Colon (tissue), 2 donors: ENCODE measurements around the gene PPCDC.

Experiments
- FAIRE-seq: peaks from 2 replicates; lab custom pipeline; 2012; peaks lifted over from hg19 to GRCh38; lab: Jason Lieb, UNC
- donor health status: control.
- donor health status: control.

Gene PPCDC

DNA sequence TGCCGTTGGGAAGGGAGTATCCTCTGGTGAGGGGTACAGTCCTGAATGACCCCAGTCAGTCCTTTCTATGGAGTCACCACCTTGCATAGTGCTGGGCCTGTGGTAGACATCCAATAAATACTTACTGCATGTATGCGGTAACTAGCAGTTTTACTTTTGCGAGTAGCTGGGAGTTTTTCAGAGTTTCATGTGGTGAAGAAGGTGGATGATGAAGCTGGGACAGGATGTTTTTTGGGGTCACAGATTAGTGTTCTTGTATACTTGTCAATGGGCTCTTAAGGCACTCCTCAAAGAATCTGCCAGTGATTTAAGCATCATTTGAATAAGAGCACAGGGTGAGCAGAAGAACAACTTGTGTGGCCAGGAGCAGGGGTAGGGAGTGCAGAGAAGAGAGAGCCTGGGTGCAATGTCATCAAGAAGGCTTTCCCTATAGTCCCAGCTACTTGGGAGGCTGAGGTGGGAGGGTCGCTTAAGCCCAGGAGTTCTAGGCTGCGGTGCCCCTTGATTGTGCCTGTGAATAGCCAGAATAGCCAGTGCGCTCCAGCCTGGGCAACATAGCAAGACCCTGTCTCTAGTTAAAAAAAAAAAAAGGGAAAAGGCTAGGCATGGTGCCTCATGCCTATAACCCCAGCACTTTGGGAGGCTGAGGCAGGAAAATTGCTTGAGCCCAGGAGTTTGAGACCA is 22.1 kb downstream of the PPCDC start:
- no peak for FAIRE-seq

DNA sequence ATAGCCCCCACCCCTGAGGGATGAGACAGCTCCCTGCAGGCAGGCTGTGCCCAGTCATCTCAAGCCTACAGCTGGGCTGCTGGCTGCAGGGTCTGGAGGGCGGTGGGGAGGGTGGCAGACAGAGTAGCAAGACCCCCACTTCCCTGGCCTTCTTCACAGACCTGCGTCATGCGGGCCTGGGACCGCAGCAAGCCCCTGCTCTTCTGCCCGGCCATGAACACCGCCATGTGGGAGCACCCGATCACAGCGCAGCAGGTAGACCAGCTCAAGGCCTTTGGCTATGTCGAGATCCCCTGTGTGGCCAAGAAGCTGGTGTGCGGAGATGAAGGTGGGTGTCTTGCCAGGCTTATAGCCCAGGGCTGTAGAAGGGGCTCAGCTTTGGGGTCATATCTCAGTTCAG is 25.0 kb downstream of the PPCDC start:
- no peak for FAIRE-seq

DNA sequence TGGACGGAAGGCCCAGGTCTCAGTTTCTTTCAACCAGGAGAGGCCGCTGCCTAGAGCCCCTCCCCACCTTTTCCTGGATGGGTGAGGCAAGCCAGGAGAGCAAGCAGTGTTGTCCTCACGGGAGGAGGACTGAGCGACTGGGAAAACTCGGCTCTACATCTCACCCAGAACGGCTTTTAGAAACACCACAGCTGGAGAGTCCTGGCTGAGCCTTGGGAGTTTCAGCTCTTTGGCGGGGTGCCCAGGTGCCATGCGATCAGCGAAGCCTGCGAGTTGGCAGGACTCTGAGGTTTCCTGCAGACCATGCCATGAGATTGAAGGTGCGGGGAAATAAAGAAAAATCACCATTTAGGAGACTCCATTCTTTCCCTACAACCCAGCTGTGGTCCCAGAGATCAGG is 26.0 kb downstream of the PPCDC start:
- FAIRE-seq = no peak

DNA sequence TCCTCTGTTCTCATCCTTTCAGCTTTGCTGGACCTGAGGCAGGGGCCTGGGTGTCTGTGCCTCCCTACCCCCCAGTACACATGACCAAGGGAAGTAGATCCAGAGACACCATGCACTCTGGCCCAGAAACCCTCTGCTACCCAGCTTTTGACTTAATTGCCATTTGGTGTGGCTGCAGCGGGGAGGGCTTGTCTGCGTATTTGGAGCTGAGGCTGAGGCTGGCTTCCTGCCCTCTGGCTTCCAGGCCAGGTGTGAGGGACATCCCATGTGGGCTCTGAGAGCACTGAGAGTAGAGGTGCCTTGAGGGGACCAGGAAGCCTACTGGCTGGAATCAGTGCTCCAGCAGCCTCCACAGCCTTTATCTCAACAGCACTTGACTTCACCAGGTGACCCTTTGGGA is 26.9 kb downstream of the PPCDC start:
- no peak for FAIRE-seq

DNA sequence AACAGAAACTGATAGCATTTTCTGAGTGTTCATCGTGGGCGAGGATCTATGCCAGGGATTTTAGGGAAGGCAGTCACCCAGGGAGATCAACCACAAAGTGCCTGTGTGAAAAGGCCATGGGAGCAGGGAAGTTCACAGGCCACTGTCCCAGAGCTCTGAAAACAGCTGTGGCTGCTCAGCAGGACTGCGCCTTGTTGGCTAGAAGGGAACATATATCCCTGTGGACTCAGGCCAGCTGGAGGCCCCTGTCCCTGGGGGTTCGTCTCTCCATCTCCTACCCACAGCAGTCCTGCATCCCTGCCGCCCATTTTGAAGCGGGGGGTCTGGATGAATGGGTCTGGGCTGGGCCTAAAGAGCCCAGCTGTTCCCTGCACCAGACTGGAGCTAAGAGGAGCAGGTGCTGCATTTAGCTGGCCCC is 27.8 kb downstream of the PPCDC start:
- no peak for FAIRE-seq

DNA sequence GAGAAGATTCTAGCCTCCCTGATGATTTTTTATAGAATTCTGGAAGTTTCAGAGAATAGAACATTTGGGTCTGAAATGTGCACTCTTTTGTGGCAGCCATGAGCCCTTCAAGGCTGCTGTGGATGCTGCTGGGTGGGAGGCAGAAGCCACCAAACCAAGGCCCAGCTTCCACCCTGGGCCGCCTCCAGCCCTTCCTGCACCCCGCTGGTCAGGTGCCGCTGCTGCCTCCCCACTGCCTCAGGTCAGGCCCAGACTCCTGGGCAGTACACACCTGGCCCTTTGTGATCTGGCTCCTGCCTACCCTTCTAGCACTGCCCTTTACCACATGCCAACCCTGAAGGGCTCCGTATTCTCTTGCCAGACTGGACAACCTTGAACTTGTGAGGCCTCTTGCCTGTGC is 28.3 kb downstream of the PPCDC start:
- FAIRE-seq = no peak

DNA sequence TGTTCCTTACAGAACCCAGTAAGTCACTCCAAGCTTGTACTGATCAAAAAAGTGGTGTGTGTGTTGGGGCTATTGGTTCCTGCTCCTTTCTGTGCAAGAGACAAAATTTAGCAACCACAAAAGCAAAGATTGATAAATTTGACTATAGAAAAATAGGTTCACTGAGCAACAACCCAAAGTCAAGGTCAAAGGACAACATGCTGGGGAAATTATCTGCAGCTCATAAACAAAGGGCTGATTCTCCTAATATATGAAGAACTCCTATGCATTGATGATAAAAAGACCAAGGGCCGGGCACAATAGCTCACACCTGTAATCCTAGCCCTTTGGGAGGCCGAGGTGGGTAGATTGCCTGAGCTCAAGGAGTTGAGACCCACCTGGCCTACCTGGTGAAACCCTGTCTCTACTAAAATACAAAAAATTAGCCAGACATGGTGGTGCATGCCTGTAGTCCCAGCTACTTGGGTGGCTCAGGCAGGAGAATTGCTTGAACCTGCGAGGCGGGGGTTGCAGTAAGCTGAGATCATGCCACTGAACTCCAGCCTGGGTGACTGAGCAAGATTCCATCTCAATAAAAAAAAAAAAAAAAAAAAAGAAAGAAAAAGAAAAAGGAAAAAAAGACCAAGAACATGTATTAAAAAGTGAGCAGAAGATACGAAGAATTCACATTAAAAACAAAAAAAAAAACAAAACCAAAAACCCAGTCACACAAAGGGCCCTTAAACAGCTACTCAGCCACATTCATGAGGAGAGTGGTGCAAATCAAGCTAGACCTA is 29.8 kb downstream of the PPCDC start:
- FAIRE-seq = no peak

DNA sequence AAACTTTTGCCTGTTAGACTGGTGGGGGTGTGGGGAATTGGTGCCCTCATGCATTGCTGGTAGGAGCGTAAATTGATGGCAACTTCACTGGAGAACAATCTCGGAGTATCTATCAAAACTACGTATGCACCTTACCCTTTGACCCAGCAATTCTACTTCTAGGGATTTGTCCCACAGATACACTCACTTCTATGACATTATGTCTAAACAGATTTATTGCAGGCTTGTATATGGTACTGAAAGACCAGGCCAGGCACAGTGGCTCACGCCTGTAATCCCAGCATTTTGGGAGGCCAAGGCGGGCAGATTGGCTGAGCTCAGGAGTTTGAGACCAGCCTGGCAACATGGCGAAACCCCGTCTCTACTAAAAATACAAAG is 30.3 kb downstream of the PPCDC start:
- FAIRE-seq = no peak

DNA sequence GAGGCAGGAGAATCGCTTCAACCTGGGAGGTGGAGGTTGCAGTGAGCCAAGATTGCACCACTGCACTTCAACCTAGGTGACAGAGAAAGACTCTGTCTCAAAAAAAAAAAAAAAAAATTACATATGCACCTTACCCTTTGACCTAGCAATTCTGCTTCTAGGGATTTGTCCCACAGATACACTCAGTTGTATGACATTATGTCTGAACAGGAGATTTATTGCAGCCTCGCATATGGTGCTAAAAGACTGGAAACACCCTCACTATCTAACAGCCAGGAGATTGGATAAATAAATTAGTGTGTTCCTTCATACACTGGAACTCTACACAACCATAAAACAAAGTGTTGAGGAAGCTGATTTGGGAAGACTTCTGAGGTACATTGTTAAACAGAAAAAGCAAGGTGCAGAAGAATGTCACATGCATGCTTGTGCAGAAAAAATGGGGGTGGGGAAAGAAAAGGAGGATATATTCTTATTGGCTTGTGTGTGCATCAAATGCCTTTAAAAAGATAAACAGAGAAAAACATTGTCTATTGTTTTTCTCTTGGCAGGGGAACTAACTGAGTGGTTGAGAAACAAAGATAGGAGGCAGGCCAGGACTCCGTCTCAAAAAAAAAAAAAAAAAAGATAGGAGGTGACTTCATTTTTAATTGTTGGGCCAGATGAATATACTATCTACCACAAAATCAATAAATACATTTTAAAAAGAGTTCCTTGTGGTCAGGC is 30.9 kb downstream of the PPCDC start:
- FAIRE-seq = no peak

DNA sequence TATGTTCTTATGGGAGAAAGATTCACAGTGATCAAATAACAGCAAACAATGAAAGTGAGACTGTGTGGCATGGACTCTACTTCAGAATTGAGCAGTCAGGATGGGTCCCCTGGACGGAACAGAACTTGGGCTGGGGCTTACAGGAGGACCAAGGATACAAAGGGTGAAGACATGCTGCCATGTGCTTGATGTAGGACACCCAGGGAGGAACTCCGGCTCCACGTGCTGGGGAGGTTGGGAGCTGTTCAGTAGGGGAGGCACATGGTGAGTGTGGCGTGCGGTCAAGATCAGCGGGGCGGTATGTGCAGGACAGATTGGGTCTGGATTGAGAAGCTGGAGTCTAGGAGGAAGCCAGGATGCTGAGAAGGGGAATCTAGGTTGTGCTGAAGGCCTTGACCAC is 32.6 kb downstream of the PPCDC start:
- FAIRE-seq = no peak

DNA sequence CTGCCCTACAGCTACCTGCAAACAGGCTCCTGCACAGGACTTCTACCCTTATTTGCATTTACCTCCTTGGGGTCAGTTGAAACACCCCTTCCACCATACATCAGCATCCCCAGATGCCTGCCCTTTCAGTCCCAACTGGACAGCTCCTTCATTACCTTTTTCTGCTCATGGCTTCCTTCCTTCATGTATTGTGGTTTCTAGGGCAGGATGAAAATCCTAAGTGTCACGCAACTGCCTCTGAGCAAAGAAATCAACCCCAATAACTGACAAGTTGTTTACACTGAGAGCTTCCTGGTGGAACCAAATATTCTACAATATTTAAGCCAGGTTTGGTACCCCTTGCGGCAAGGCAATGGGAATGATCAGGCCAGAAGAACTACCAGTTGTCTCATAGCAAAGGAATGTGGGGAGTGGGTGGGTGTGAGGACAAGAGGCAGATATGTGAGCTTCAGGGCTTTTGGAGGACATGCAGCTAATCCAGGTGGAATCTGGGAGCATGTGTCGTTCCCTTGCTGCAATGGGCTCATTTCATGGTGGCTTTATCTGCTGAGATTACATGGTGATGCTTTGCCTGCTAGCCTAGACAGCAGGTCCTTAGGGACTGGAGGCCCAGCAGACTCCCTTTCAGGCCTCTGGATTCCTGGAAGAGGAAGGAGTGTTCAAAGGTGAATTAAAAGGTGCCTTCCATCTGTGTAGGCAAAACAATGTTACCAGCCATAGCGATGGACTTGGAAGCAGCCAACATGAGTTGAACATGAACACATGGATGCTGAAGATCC is 34.9 kb downstream of the PPCDC start:
- no peak for FAIRE-seq

DNA sequence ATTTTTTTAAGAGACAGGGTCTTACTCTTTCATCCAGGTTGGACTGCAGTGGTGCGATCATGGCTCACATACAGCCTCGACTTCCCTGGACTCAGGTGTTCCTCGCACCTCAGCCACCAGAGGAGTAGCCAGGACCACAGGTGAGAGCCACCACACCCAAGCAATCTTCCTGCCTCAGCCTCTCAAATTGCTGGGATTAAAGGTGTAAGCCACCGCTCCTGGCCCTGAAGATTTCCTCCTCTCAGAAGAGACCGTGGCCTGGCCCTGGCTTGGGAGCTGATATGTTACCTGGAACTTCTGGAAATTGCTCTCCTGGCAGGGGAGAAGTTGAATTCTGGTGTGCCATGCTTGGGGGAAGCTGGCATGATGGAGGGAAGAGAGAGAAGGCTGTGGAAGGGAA is 36.2 kb downstream of the PPCDC start:
- FAIRE-seq = no peak

DNA sequence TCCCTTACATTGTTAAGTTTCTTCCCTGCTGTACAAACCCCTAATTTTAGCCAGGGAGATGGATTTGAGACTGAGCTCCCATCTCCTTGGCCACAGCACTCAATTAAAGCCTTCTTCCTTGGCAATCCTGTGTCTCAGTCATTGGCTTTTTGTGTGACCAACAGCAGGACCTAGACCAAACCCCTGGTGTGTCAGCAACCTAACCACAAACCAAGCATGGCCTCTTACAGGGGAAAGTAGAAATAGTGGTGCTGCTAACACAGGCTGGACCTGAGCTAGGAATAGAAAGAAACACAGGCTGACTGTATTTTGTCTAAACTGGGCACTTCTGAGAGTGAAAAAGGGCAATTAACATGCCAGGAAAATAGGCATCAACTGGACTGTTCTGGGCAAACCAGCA is 37.9 kb downstream of the PPCDC start:
- no peak for FAIRE-seq

DNA sequence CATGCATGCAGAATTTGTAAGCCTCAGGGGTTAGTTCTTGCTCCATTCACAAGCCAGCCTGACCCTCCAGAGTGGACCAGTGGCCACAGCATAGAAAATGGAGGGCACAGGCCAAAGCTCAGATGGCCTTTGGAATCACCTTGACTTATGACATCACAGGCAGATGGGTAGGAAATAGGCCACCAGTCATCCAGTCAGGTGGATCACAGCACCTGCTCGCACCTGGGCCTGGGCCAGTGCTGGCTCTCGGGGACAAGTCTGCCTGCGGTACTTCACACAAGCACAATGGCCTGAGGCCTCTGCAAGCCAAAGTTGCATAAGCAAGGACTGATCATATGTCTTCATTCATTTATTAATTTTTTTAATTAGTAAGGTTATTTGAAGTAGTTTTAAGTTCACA is 39.3 kb downstream of the PPCDC start:
- FAIRE-seq = no peak

DNA sequence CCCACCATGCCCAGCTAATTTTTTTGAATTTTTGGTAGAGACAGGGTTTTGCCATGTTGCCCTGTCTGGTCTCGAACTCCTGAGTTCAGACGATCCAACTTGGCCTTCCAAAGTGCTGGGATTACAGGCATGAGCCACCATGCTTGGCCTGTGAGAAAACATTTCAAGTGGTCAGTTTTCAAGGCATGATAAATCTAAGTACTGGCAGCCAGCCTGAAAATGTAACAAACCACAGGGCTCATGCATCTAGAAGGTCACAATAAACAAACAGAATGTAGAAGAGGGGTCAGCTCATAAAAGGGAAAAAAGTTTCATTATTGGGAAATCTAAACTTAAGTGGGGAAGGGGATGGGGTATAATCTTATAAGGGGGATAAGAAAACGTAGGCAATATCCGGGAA is 39.9 kb downstream of the PPCDC start:
- FAIRE-seq = no peak

DNA sequence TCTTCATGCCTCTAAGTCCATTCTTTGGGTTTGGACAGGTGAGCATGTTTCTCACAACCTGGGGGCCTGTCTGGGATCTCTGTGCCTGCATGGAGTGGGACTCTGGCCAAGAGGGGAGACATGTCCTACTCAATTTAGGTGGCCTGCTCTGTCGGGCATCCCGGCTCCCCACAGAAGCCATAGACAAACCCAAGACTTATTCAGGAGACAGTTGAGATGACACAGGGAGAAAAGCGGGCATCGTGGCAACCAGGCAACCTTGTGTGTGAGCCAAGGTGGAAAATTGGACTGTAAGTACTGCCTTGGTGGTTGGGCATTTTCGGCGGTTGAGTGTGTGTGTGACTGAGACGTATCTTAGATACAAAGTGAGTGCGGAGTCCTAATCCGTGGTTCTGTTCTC is 40.5 kb downstream of the PPCDC start:
- no peak for FAIRE-seq

DNA sequence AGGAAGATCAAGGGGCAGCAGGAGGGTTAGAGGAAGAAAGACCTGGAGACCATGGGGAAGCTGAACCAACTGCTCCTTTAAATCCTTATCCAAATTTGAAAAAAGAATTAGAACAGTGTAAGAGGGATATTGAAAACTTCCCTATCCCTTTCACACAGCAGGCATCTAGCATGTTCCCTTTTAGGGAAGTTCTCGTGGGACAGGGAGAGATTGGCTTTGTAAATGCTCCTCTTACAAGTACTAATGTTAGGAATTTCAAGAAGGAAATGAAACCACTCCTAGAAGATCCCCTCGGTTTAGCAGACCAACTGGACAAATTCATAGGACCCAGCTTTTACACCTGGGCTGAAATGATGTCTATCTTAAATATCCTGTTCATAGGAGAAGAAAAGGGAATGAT is 41.5 kb downstream of the PPCDC start:
- no peak for FAIRE-seq

DNA sequence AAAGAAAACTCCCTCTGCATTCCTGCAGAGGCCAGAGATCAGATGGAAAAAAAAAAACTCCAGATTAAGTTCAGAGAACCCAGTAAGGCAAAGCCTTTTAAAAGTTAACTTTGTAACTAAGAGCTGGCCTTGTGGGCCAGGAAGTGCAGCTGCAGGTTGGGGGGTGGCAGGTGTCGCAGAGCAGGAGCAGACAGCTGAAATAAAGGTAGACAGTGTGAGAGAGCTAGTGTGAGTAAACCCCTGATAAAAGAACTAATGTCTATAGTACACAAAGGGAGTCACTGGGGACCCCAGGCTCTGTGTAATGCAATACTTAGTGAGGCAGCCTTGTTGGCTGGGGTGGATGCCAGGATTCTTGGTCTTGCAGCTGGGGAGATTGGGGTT is 42.1 kb downstream of the PPCDC start:
- no peak for FAIRE-seq

DNA sequence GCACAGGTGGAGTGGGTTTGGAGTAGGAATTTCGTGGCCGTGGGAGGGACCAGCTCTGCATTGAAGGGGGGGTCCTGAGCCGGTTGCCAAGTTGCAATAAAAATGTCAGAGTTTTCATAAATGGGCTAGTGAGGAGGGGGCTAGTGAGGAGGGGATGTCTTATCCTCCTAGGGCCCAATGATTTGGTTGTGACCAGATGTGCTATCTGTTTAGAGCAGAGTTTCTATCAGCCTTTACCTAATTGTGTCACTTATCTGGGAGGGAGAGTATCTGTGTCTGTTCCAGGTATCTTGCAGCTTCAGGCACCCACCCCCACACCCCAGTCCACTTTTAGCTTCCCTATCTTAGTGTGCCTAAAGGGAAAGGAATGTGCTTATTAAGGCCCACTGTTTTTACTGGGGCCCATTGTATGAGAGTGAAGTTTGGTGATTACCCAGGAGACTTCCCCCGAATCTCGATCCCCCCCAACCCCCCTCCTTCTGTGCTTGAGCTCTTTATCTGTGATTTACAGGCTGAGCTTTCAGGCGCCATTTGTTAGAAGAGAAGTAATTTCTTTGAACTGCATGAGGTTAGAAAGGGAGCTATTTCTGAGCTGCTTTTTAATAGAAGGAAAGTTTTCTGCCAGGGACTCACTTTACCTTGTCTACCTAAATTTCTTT is 42.6 kb downstream of the PPCDC start:
- FAIRE-seq = no peak

DNA sequence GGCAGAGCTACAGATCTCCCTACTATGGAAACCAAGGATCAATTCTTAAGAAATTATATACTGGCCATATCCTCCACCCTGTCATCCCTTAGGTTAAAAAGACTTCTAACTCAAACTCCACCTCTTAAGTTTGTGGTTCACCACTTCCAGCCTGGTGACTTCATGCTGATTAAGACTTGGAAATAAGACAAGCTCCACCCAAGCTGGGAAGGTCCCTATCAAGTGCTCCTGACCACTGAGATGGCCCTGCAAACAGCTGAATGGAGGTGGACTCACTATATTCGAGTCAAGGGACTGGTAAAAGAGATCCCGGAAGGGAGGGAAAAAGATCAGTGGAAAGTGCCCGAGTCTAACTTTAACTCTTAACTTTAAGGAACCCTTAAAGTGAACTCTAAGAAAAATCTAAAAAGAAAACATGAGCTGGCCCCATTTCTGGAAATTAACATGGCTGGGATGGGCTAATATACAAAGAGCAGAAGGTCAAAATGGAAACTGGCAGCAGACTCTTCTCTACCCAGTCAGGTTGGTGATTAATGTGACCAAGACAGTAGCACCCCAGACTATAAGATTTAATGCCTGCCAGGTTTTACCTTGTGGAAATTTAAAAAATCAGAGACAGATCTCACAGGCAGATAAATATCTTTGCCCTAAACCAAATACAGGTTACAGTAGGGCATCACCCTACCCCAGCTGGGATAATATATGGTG is 43.9 kb downstream of the PPCDC start:
- no peak for FAIRE-seq

DNA sequence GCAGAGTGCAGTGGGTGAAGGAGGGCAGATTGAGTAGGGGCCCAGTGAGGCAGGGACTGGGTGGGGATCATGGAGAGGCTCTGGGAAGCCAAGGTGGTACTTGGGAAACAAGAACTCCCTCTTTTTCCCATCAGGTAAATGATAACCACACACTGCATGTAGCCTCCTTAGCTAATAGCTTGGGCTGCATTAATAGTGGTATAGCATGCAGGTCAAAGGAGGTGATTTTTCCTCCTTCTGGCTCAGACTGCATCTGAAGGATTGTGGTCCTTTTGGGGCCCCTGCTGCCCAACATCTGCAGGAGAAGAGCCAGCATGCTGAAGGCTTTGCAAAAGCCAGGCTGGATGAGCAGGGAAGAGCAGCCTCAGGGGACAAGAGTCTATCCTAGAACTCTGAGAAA is 45.4 kb downstream of the PPCDC start:
- no peak for FAIRE-seq
